Measurements from ENCODE around the gene MMP3. TPM values are rescaled to one million over a fixed set of nuclear protein-coding genes. Genes with fewer than 3 reads are reported as not detected.

MMP3 gene
- total RNA-seq, 4 donors from 2014 or later = 10.4 to 201 (median 80.5) TPM

DNA sequence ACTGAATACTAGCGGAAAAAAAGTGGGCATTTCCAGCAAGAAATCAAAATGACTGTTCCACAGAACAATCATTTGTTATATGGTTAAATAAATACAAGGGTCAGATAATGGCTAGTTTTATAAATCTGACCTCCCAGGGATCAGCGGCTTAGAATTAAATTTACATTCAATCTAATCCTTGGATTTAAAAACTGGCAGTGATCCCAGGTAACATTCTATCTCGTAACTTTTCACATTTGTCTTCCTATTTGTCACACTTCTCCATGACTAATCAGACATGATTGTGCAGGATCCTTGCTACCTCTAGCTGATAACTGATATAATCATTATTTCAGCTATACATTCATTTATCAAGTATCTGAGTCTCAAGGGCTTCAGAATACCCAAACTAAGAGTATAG is 2.9 kb upstream of the MMP3 start:
- H3K36me3 ChIP-seq = no peaks in the 10 kb centered on the region
- in situ Hi-C loops (cut with MboI; ENCODE audit: low sequenced_read_pairs in 4 of 4) (no loop called here), intact Hi-C loops (cut with DNase I; ENCODE audit: low total_unique reads) (no loop called here)
- TF ChIP-seq POLR2A (IDR thresholded peaks at IDR 0.05) = no peak
- TF ChIP-seq, protein P1, sequence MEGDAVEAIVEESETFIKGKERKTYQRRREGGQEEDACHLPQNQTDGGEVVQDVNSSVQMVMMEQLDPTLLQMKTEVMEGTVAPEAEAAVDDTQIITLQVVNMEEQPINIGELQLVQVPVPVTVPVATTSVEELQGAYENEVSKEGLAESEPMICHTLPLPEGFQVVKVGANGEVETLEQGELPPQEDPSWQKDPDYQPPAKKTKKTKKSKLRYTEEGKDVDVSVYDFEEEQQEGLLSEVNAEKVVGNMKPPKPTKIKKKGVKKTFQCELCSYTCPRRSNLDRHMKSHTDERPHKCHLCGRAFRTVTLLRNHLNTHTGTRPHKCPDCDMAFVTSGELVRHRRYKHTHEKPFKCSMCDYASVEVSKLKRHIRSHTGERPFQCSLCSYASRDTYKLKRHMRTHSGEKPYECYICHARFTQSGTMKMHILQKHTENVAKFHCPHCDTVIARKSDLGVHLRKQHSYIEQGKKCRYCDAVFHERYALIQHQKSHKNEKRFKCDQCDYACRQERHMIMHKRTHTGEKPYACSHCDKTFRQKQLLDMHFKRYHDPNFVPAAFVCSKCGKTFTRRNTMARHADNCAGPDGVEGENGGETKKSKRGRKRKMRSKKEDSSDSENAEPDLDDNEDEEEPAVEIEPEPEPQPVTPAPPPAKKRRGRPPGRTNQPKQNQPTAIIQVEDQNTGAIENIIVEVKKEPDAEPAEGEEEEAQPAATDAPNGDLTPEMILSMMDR (IDR thresholded peaks at IDR 0.05 in 4 of 5, conservative IDR thresholded peaks at IDR 0.05 in 1 of 5) = no peak
- H3K27me3 ChIP-seq = no peaks in the 10 kb centered on the region
- H3K4me3 ChIP-seq = no peak overlapping the region
- no peak overlapping the region for H3K27ac ChIP-seq
- ATAC-seq (no peak), DNase-seq (no peak)
- H3K9me3 ChIP-seq = no peaks in the 10 kb centered on the region
- H3K4me1 ChIP-seq = no peaks in the 10 kb centered on the region

- Histone ChIP-seq H3K27me3 (no peaks in the 10 kb centered on the region), H3K4me3 (no peak overlapping the region), H3K9me3 (no peaks in the 10 kb centered on the region), H3K36me3 (no peaks in the 10 kb centered on the region), H3K27ac (no peak overlapping the region), H3K4me1 (no peaks in the 10 kb centered on the region)
- no peak for ATAC-seq
- DNase-seq = no peak
- in situ Hi-C loops (cut with MboI; ENCODE audit: low sequenced_read_pairs in 4 of 4) = no loop called here
- TF ChIP-seq, protein P1 (IDR thresholded peaks at IDR 0.05 in 4 of 5, conservative IDR thresholded peaks at IDR 0.05 in 1 of 5) = no peak
- no peak for TF ChIP-seq POLR2A (IDR thresholded peaks at IDR 0.05)
- intact Hi-C loops (cut with DNase I; ENCODE audit: low total_unique reads) = no loop called here
These were observed 479 bp downstream of the MMP3 start for GRCh38 chr11:102842930-102843329.

- Histone ChIP-seq H3K4me3 (no peak overlapping the region), H3K27me3 (no peaks in the 10 kb centered on the region), H3K36me3 (no peaks in the 10 kb centered on the region), H3K9me3 (no peaks in the 10 kb centered on the region), H3K4me1 (no peaks in the 10 kb centered on the region), H3K27ac (no peak overlapping the region)
- TF ChIP-seq POLR2A (IDR thresholded peaks at IDR 0.05) = no peak
- TF ChIP-seq, protein P1 (IDR thresholded peaks at IDR 0.05 in 4 of 5, conservative IDR thresholded peaks at IDR 0.05 in 1 of 5) = no peak
- no peak for DNase-seq
- in situ Hi-C loops (cut with MboI; ENCODE audit: low sequenced_read_pairs in 4 of 4) (no loop called here), intact Hi-C loops (cut with DNase I; ENCODE audit: low total_unique reads) (no loop called here)
- no peak for ATAC-seq
These were observed 3.4 kb downstream of the MMP3 start for GRCh38 chr11:102840018-102840417.

DNA sequence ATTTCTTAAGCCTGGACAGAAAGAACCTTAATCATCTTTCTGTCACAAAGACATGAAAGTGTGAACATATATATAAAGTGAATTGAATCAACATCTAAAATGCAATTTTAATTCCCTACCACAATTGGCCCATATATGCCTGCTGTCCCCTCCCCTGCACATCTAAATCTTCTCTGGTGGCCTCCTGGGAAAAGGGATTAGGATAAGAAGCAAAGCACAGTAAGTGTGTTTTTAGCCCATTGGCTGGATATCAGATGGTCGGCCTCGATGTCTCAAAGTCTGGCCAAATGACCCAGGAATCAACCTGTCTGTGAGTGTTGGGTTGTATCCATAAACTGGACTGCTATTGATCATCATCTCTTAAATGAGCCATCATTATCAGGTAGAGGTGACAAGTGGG is 5.8 kb downstream of the MMP3 start:
- DNase-seq (no peak), ATAC-seq (no peak)
- H3K4me3 ChIP-seq = no peak overlapping the region
- TF ChIP-seq, protein P1 (IDR thresholded peaks at IDR 0.05 in 4 of 5, conservative IDR thresholded peaks at IDR 0.05 in 1 of 5) = no peak
- no peak for TF ChIP-seq POLR2A (IDR thresholded peaks at IDR 0.05)
- no peaks in the 10 kb centered on the region for H3K27me3 ChIP-seq
- H3K9me3 ChIP-seq = no peaks in the 10 kb centered on the region
- H3K36me3 ChIP-seq = no peaks in the 10 kb centered on the region
- no peak overlapping the region for H3K27ac ChIP-seq
- no peaks in the 10 kb centered on the region for H3K4me1 ChIP-seq
- intact Hi-C loops (cut with DNase I; ENCODE audit: low total_unique reads) (no loop called here), in situ Hi-C loops (cut with MboI; ENCODE audit: low sequenced_read_pairs in 4 of 4) (no loop called here)

DNA sequence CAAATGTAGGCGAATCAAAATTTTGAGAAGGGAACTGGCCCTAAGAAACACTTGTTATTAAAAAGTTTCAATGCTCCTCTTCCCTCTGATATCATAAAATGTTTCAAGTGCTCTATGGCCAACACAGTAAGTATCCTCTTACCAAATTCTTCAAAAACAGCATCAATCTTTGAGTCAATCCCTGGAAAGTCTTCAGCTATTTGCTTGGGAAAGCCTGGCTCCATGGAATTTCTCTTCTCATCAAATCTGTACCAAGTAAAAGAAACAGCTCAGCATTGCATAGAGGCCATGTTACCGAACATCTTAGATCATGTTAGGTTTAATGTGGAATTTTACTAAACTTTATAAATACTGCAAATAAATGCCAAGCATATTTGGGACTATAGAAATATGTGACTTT is 6.3 kb downstream of the MMP3 start:
- no peaks in the 10 kb centered on the region for H3K27me3 ChIP-seq
- no peak overlapping the region for H3K27ac ChIP-seq
- H3K4me1 ChIP-seq = no peaks in the 10 kb centered on the region
- ATAC-seq = no peak
- intact Hi-C loops (cut with DNase I; ENCODE audit: low total_unique reads) = no loop called here
- in situ Hi-C loops (cut with MboI; ENCODE audit: low sequenced_read_pairs in 4 of 4) = no loop called here
- H3K36me3 ChIP-seq = no peaks in the 10 kb centered on the region
- TF ChIP-seq, protein P1 (IDR thresholded peaks at IDR 0.05 in 4 of 5, conservative IDR thresholded peaks at IDR 0.05 in 1 of 5) = no peak
- no peak for TF ChIP-seq POLR2A (IDR thresholded peaks at IDR 0.05)
- DNase-seq = no peak
- no peaks in the 10 kb centered on the region for H3K9me3 ChIP-seq
- no peak overlapping the region for H3K4me3 ChIP-seq

Measured in gastrocnemius medialis (tissue), 4 donors.